Suprapubic skin (tissue), 3 donors: ENCODE data around the gene PDE3A.

Experiments
- EP300 ChIP-seq: sonication (generic); formaldehyde crosslinking; IDR thresholded peaks from one replicate; pipeline ENCODE4 v1.6.1; 2017; ENCODE audit warnings: antibody characterized with exemption
- TF ChIP-seq, protein P1 (sequence below), 2 donors: fragments of 200-600 bp in 1 of 2; fragments of 450-650 bp in 1 of 2; sonication (generic) in 1 of 2; IDR thresholded peaks; one replicate each; pipeline ENCODE4 v1.5.1; 2016 to 2019; ENCODE audit warnings: antibody characterized with exemption in 2 of 2, mild to moderate bottlenecking in 1 of 2, moderate library complexity in 1 of 2

- TF ChIP-seq, protein P1, sequence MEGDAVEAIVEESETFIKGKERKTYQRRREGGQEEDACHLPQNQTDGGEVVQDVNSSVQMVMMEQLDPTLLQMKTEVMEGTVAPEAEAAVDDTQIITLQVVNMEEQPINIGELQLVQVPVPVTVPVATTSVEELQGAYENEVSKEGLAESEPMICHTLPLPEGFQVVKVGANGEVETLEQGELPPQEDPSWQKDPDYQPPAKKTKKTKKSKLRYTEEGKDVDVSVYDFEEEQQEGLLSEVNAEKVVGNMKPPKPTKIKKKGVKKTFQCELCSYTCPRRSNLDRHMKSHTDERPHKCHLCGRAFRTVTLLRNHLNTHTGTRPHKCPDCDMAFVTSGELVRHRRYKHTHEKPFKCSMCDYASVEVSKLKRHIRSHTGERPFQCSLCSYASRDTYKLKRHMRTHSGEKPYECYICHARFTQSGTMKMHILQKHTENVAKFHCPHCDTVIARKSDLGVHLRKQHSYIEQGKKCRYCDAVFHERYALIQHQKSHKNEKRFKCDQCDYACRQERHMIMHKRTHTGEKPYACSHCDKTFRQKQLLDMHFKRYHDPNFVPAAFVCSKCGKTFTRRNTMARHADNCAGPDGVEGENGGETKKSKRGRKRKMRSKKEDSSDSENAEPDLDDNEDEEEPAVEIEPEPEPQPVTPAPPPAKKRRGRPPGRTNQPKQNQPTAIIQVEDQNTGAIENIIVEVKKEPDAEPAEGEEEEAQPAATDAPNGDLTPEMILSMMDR (IDR thresholded peaks at IDR 0.05): no peak
- TF ChIP-seq EP300: no peak
Observed at GRCh38 chr12:20368114-20368650, at the start of gene PDE3A.
